Measurements from ENCODE around the gene KCNAB1. TPM values are rescaled to one million over a fixed set of nuclear protein-coding genes. Genes with fewer than 3 reads are reported as not detected.

KCNAB1 gene
- total and polyA plus RNA-seq, 2 donors (not counting 1 experiment from before 2014, with no cell fraction given), result not detected

GRCh38 chr3:156371701-156372100, 251.3 kb downstream of the KCNAB1 start:
- intact Hi-C loops (cut with micrococcal nuclease), result no loop called here
- H4K20me1 ChIP-seq (ENCODE audit: control insufficient read depth, insufficient read depth, low read length, poor library complexity, severe bottlenecking), result no peaks in the 10 kb centered on the region
- H3K4me3 ChIP-seq (ENCODE audit: control extremely low read depth in 1 of 5, extremely low read depth in 1 of 5, insufficient read depth in 1 of 5, low read depth in 2 of 5, low read length in 4 of 5), result no peak overlapping the region
- no peak overlapping the region for H3K9ac ChIP-seq (ENCODE audit: low read length)
- no peak overlapping the region for H3K4me3 Mint-ChIP-seq
- H3K9me3 ChIP-seq (ENCODE audit: control extremely low read depth in 1 of 3, control insufficient read depth in 2 of 3, insufficient read depth in 1 of 3, low read length in 2 of 3), result no peaks in the 10 kb centered on the region
- no peaks in the 10 kb centered on the region for H3K9me3 Mint-ChIP-seq (ENCODE audit: insufficient read depth)
- ATAC-seq (ENCODE audit: low read depth) (no peak), DNase-seq (no peak)
- POLR2A ChIA-PET, result no interaction called here
- H3K27ac ChIP-seq (ENCODE audit: low read length in 2 of 2), result no peak overlapping the region
- no peak overlapping the region for H3K4me2 ChIP-seq (replicated peaks; ENCODE audit: low read depth, low read length, poor library complexity, severe bottlenecking)
- CTCF ChIA-PET, result no interaction called here
- no peaks in the 10 kb centered on the region for H3K27me3 ChIP-seq (replicated peaks in 1 of 4; ENCODE audit: control extremely low read depth in 1 of 4, control insufficient read depth in 3 of 4, insufficient read depth in 4 of 4, low read length in 3 of 4)
- H3K79me2 ChIP-seq (ENCODE audit: control insufficient read depth, insufficient read depth, low read length), result no peaks in the 10 kb centered on the region
- H3K36me3 ChIP-seq (replicated peaks in 1 of 2; ENCODE audit: control extremely low read depth in 1 of 2, control insufficient read depth in 1 of 2, extremely low read depth in 1 of 2, insufficient read depth in 2 of 2, low read length in 1 of 2), result no peaks in the 10 kb centered on the region
- no peak for TF ChIP-seq CTCF (IDR thresholded peaks at IDR 0.05)
- no peak for TF ChIP-seq EZH2 (IDR thresholded peaks at IDR 0.05; ENCODE audit: borderline replicate concordance, insufficient read depth, low read depth, low read length, poor library complexity, severe bottlenecking)
- peaks cover 15% of the 10 kb centered on the region for H3K27me3 Mint-ChIP-seq
- H3K4me1 ChIP-seq (ENCODE audit: control insufficient read depth in 2 of 2, insufficient read depth in 2 of 2, low read length in 2 of 2), result no peaks in the 10 kb centered on the region
- no peak overlapping the region for H3K27ac Mint-ChIP-seq
- H3K4me1 Mint-ChIP-seq, result no peaks in the 10 kb centered on the region
- WGBS (ENCODE audit: insufficient coverage), result no CpG with 5 or more reads among the region's 6 CpGs
- no peak overlapping the region for H2AFZ ChIP-seq (ENCODE audit: insufficient read depth, low read depth, low read length, poor library complexity, severe bottlenecking)

- ChIA-PET POLR2A (no interaction called here), CTCF (no interaction called here)
- H3K4me3 ChIP-seq (ENCODE audit: control extremely low read depth in 1 of 5, extremely low read depth in 1 of 5, insufficient read depth in 1 of 5, low read depth in 2 of 5, low read length in 4 of 5), result no peak overlapping the region
- H2AFZ ChIP-seq (ENCODE audit: insufficient read depth, low read depth, low read length, poor library complexity, severe bottlenecking), result no peak overlapping the region
- no CpG with 5 or more reads among the region's 1 CpG for WGBS (ENCODE audit: insufficient coverage)
- H3K27ac ChIP-seq (ENCODE audit: low read length in 2 of 2), result no peak overlapping the region
- intact Hi-C loops (cut with micrococcal nuclease), result no loop called here
- Mint-ChIP-seq H3K27ac (no peak overlapping the region), H3K27me3 (peaks cover 24% of the 10 kb centered on the region), H3K4me1 (no peaks in the 10 kb centered on the region), H3K9me3 (ENCODE audit: insufficient read depth) (no peaks in the 10 kb centered on the region), H3K4me3 (no peak overlapping the region)
- TF ChIP-seq CTCF (IDR thresholded peaks at IDR 0.05), result no peak
- TF ChIP-seq EZH2 (IDR thresholded peaks at IDR 0.05; ENCODE audit: borderline replicate concordance, insufficient read depth, low read depth, low read length, poor library complexity, severe bottlenecking), result no peak
- H3K79me2 ChIP-seq (ENCODE audit: control insufficient read depth, insufficient read depth, low read length), result no peaks in the 10 kb centered on the region
- H3K4me2 ChIP-seq (replicated peaks; ENCODE audit: low read depth, low read length, poor library complexity, severe bottlenecking), result no peak overlapping the region
- no peak for ATAC-seq (ENCODE audit: low read depth)
- H3K27me3 ChIP-seq (replicated peaks in 1 of 4; ENCODE audit: control extremely low read depth in 1 of 4, control insufficient read depth in 3 of 4, insufficient read depth in 4 of 4, low read length in 3 of 4), result no peaks in the 10 kb centered on the region
- no peak for DNase-seq
- H3K9ac ChIP-seq (ENCODE audit: low read length), result no peak overlapping the region
- no peaks in the 10 kb centered on the region for H3K36me3 ChIP-seq (replicated peaks in 1 of 2; ENCODE audit: control extremely low read depth in 1 of 2, control insufficient read depth in 1 of 2, extremely low read depth in 1 of 2, insufficient read depth in 2 of 2, low read length in 1 of 2)
- H4K20me1 ChIP-seq (ENCODE audit: control insufficient read depth, insufficient read depth, low read length, poor library complexity, severe bottlenecking), result no peaks in the 10 kb centered on the region
- H3K4me1 ChIP-seq (ENCODE audit: control insufficient read depth in 2 of 2, insufficient read depth in 2 of 2, low read length in 2 of 2), result no peaks in the 10 kb centered on the region
- no peaks in the 10 kb centered on the region for H3K9me3 ChIP-seq (ENCODE audit: control extremely low read depth in 1 of 3, control insufficient read depth in 2 of 3, insufficient read depth in 1 of 3, low read length in 2 of 3)
Measured at GRCh38 chr3:156373095-156373494, 252.7 kb downstream of the KCNAB1 start.

All from B cell (primary cell).